IMR-90 (cell line): Measurements from ENCODE around the gene PACSIN2. TPM values are rescaled to one million over a fixed set of nuclear protein-coding genes. Genes with fewer than 3 reads are reported as not detected.

Source experiments
- ATAC-seq: fragments of 200-7000 bp; cut with Tn5 transposase; 2 replicates; pipeline ENCODE4 v1.9.1; 2020; ENCODE audit warnings: low read depth, mild to moderate bottlenecking, moderate library complexity
- BruUV-seq: library from RNA; stranded (reverse); fragments of 400-500 nt; replicated peaks from 2 replicates; lab custom pipeline; 2021; lab: Mats Ljungman, UMichigan
- CTCF ChIA-PET: fragments of 300-600 bp; formaldehyde crosslinking; extraction: SDS; loops from one replicate; lab custom pipeline; 2021; ENCODE audit warnings: antibody characterized with exemption; lab: Yijun Ruan, JAX
- POLR2A ChIA-PET: fragments of 300-600 bp; sonication (Branson Sonifier 250); formaldehyde crosslinking; loops from one replicate; lab custom pipeline; 2022; ENCODE audit warnings: antibody characterized with exemption; ENCODE audit not compliant: unreplicated experiment; lab: Charles Lee
- DNase-seq: peaks from one replicate; pipeline ENCODE4 v3.0.0; 2013
- H2AFZ ChIP-seq: replicated peaks from 2 replicates; pipeline ENCODE3; 2013; ENCODE audit warnings: low read length, mild to moderate bottlenecking; ENCODE audit not compliant: poor library complexity
- H2AK5ac ChIP-seq: 2 replicates; pipeline ENCODE4 v1.6.1; 2013; ENCODE audit warnings: low read depth, low read length, inconsistent platforms
- H2AK9ac ChIP-seq: replicated peaks from 2 replicates; pipeline ENCODE3; 2013; ENCODE audit warnings: mild to moderate bottlenecking, low read depth, low read length, moderate library complexity; ENCODE audit not compliant: poor library complexity
- H2BK120ac ChIP-seq: 2 replicates; pipeline ENCODE4 v1.6.1; 2013; ENCODE audit warnings: low read depth, low read length, inconsistent platforms
- H2BK15ac ChIP-seq: 3 replicates; pipeline ENCODE4 v1.6.1; 2013; ENCODE audit warnings: low read depth, low read length, inconsistent platforms
- H2BK20ac ChIP-seq: 2 replicates; pipeline ENCODE4 v1.6.1; 2013; ENCODE audit warnings: low read depth, mild to moderate bottlenecking, inconsistent platforms, low read length, moderate library complexity
- H2BK5ac ChIP-seq: 2 replicates; pipeline ENCODE4 v1.6.1; 2013; ENCODE audit warnings: mild to moderate bottlenecking, low read depth, low read length, inconsistent platforms; ENCODE audit not compliant: poor library complexity, severe bottlenecking
- H3K14ac ChIP-seq: replicated peaks from 2 replicates; pipeline ENCODE4 v1.6.1; 2013; ENCODE audit warnings: low read depth, low read length, inconsistent platforms
- H3K18ac ChIP-seq: 2 replicates; pipeline ENCODE4 v1.6.1; 2013; ENCODE audit warnings: low read depth, low read length, control low read depth
- H3K23ac ChIP-seq: 2 replicates; pipeline ENCODE4 v1.6.1; 2013; ENCODE audit warnings: low read depth, low read length, inconsistent platforms
- H3K27ac ChIP-seq: 2 replicates; pipeline ENCODE4 v1.5.1; 2013; ENCODE audit warnings: mild to moderate bottlenecking, control low read depth, low read length; ENCODE audit not compliant: insufficient read depth
- H3K27me3 ChIP-seq: 2 replicates; pipeline ENCODE4 v1.6.1; 2013; ENCODE audit warnings: low read length; ENCODE audit not compliant: control insufficient read depth, insufficient read depth
- H3K36me3 ChIP-seq: 2 replicates; pipeline ENCODE4 v1.6.1; 2013; ENCODE audit warnings: low read length, mixed read lengths; ENCODE audit not compliant: control insufficient read depth, insufficient read depth
- H3K4ac ChIP-seq: 2 replicates; pipeline ENCODE4 v1.6.1; 2013; ENCODE audit warnings: low read depth, low read length, inconsistent platforms
- H3K4me1 ChIP-seq: 2 replicates; pipeline ENCODE4 v1.6.1; 2013; ENCODE audit warnings: low read length, mixed read lengths; ENCODE audit not compliant: control insufficient read depth, insufficient read depth
- H3K4me2 ChIP-seq: 2 replicates; pipeline ENCODE4 v1.6.1; 2013; ENCODE audit warnings: low read depth, mild to moderate bottlenecking, control low read depth, low read length, moderate library complexity
- H3K4me3 ChIP-seq: 2 replicates; pipeline ENCODE4 v1.5.1; 2013; ENCODE audit warnings: low read depth, mild to moderate bottlenecking, control low read depth, low read length, moderate library complexity; ENCODE audit not compliant: insufficient read depth
- H3K56ac ChIP-seq: 2 replicates; pipeline ENCODE4 v1.6.1; 2013; ENCODE audit warnings: low read length, inconsistent platforms; ENCODE audit not compliant: insufficient read depth; ENCODE audit errors: extremely low read depth
- H3K79me1 ChIP-seq, 2 experiments: 2 replicates each; pipeline ENCODE4 v1.6.1; 2013; ENCODE audit warnings: low read length in 2 of 2, inconsistent platforms in 1 of 2, low read depth in 1 of 2
- H3K9ac ChIP-seq: 2 replicates; pipeline ENCODE4 v1.6.1; 2013; ENCODE audit warnings: low read depth, low read length, control low read depth
- H3K9me1 ChIP-seq: 2 replicates; pipeline ENCODE4 v1.6.1; 2013; ENCODE audit warnings: low read length, inconsistent platforms; ENCODE audit not compliant: insufficient read depth
- H3K9me3 ChIP-seq: 2 replicates; pipeline ENCODE4 v1.6.1; 2013; ENCODE audit warnings: low read length; ENCODE audit not compliant: control insufficient read depth, insufficient read depth
- H4K20me1 ChIP-seq: 2 replicates; pipeline ENCODE4 v1.6.1; 2013; ENCODE audit warnings: low read length, inconsistent platforms; ENCODE audit not compliant: insufficient read depth
- H4K5ac ChIP-seq: 2 replicates; pipeline ENCODE4 v1.6.1; 2013; ENCODE audit warnings: mild to moderate bottlenecking, low read depth, low read length, control low read depth
- H4K8ac ChIP-seq, 2 experiments: 2 replicates each; pipeline ENCODE4 v1.6.1; 2013; ENCODE audit warnings: low read depth in 2 of 2, low read length in 2 of 2, control low read depth in 1 of 2, inconsistent platforms in 1 of 2
- H4K91ac ChIP-seq: 2 replicates; pipeline ENCODE4 v1.6.1; 2013; ENCODE audit warnings: low read depth, low read length, inconsistent platforms; ENCODE audit not compliant: insufficient read depth
- BHLHE40 ChIP-seq: fragments of 150-350 bp; IDR thresholded peaks from 2 replicates; pipeline ENCODE4 v1.6.1; 2016; ENCODE audit warnings: mild to moderate bottlenecking, low read depth, low read length
- CEBPB ChIP-seq: IDR thresholded peaks from 2 replicates; pipeline ENCODE4 v1.6.1; 2012; ENCODE audit warnings: low read depth, low read length, improper control_type of control experiment
- CHD1 ChIP-seq: IDR thresholded peaks from 2 replicates; pipeline ENCODE4 v1.6.1; 2012; ENCODE audit warnings: low read depth, low read length, improper control_type of control experiment
- CTCF ChIP-seq: conservative IDR thresholded peaks from 2 replicates; pipeline ENCODE4 v1.5.1; 2012; ENCODE audit warnings: mild to moderate bottlenecking, low read depth, low read length, improper control_type of control experiment
- ELK1 ChIP-seq: fragments of 150-350 bp; IDR thresholded peaks from 2 replicates; pipeline ENCODE4 v1.6.1; 2016; ENCODE audit warnings: low read depth, mild to moderate bottlenecking, low read length, moderate library complexity, borderline replicate concordance
- MAFK ChIP-seq: IDR thresholded peaks from 2 replicates; pipeline ENCODE4 v1.6.1; 2012; ENCODE audit warnings: low read depth, low read length, improper control_type of control experiment
- MAZ ChIP-seq: IDR thresholded peaks from 2 replicates; pipeline ENCODE4 v1.6.1; 2012; ENCODE audit warnings: low read depth, mild to moderate bottlenecking, low read length, improper control_type of control experiment, moderate library complexity, borderline replicate concordance
- MXI1 ChIP-seq: IDR thresholded peaks from 2 replicates; pipeline ENCODE4 v1.6.1; 2012; ENCODE audit warnings: low read depth, mild to moderate bottlenecking, low read length, moderate library complexity, borderline replicate concordance
- NFE2L2 ChIP-seq: fragments of 150-350 bp; IDR thresholded peaks from 2 replicates; pipeline ENCODE4 v1.6.1; 2016; ENCODE audit warnings: low read depth, mild to moderate bottlenecking, low read length
- RAD21 ChIP-seq: IDR thresholded peaks from 2 replicates; pipeline ENCODE4 v1.6.1; 2012; ENCODE audit warnings: low read length, improper control_type of control experiment
- RCOR1 ChIP-seq: IDR thresholded peaks from 2 replicates; pipeline ENCODE4 v1.6.1; 2012; ENCODE audit warnings: mild to moderate bottlenecking, low read length, improper control_type of control experiment; ENCODE audit not compliant: insufficient replicate concordance
- RFX5 ChIP-seq: IDR thresholded peaks from 2 replicates; pipeline ENCODE4 v1.8.0; 2012; ENCODE audit warnings: low read depth, mild to moderate bottlenecking, low read length, moderate library complexity
- SMC3 ChIP-seq: fragments of 150-350 bp; IDR thresholded peaks from 2 replicates; pipeline ENCODE4 v1.6.1; 2016; ENCODE audit warnings: low read depth, mild to moderate bottlenecking, antibody characterized with exemption, low read length, moderate library complexity
- WGBS, 2 experiments: methylation state at CpG; one replicate each; pipeline versions ENCODE4 v1.1.5 to v1.1.7; 2013; ENCODE audit warnings: missing lambda C conversion rate in 2 of 2; ENCODE audit not compliant: insufficient read length in 1 of 2; ENCODE audit errors: extremely low coverage in 2 of 2; 5-methylcytosine and 5-hydroxymethylcytosine counted together
- dilution Hi-C: fragments of 300-500 bp; cut with HindIII; formaldehyde crosslinking; loops from one replicate; pipeline ENCODE4 v1.14.3; 2018; ENCODE audit warnings: low sequenced_read_pairs; ENCODE audit not compliant: unreplicated experiment
- in situ Hi-C: fragments of 300-500 bp; cut with MboI; formaldehyde crosslinking; loops from 3 replicates; pipeline ENCODE4 v1.14.3; 2019; ENCODE audit warnings: low sequenced_read_pairs, inconsistent platforms, mixed read lengths
- intact Hi-C: fragments of 100-400 bp; cut with micrococcal nuclease; formaldehyde crosslinking; loops from 2 replicates; pipeline ENCODE4 v1.10.0; 2022
- polyA plus RNA-seq, 3 experiments: library from polyadenylated mRNA; depleted of rRNA; stranded (reverse); fragments of >200 nt; gene quantifications; 2 replicates each; pipeline ENCODE4 v1.2.3, GENCODE V29; 2012; ENCODE audit warnings: low replicate concordance in 1 of 3
- total RNA-seq: library from RNA; depleted of rRNA; stranded (reverse); fragments of >200 nt; gene quantifications from 2 replicates; pipeline ENCODE4 v1.2.3, GENCODE V29; 2012

Gene PACSIN2
- total and polyA plus RNA-seq, 2 of the 4 experiments (the other 2 are of a cell fraction) = 85.0 to 118 TPM

GRCh38 chr22:42881298-42881697 is 133.7 kb downstream of the PACSIN2 start:
- dilution Hi-C loops = no loop called here
- H4K91ac ChIP-seq = no peak overlapping the region
- in situ Hi-C loops = no loop called here
- no peak overlapping the region for H3K14ac ChIP-seq
- no peak overlapping the region for H2BK15ac ChIP-seq
- H4K5ac ChIP-seq = no peak overlapping the region
- H2AK9ac ChIP-seq = no peak overlapping the region
- no peak overlapping the region for H4K8ac ChIP-seq
- CTCF ChIA-PET = interaction anchor here (1.3 kb wide), 1 partner anchor 8 kb away, joined by 4 read pairs; no protein-coding TSS in a partner anchor
- no peak overlapping the region for H2BK5ac ChIP-seq
- H2AK5ac ChIP-seq = no peak overlapping the region
- no TSS peak for BruUV-seq
- peaks cover 7% of the 10 kb centered on the region; the same call in 1 of the 2 replicates for H4K20me1 ChIP-seq
- no peak overlapping the region for H3K4me3 ChIP-seq
- H3K9me3 ChIP-seq = no peaks in the 10 kb centered on the region
- H3K27me3 ChIP-seq = no peaks in the 10 kb centered on the region
- POLR2A ChIA-PET = no interaction called here
- H3K4me1 ChIP-seq = no peaks in the 10 kb centered on the region
- no peak overlapping the region for H2BK20ac ChIP-seq
- peaks cover 9 to 24% of the 10 kb centered on the region in 2 experiments for H3K79me1 ChIP-seq
- no peaks in the 10 kb centered on the region; the same call in 1 of the 2 replicates for H3K9me1 ChIP-seq
- peaks cover 77% of the 10 kb centered on the region for H3K36me3 ChIP-seq
- no peak overlapping the region for H3K56ac ChIP-seq
- no peak for DNase-seq
- no peak for ATAC-seq
- intact Hi-C loops = no loop called here
- no peak overlapping the region for H3K4ac ChIP-seq
- TF ChIP-seq MXI1 (no peak), CEBPB (no peak), RFX5 (no peak), CHD1 (no peak), BHLHE40 (no peak), NFE2L2 (no peak), CTCF (no peak), RCOR1 (no peak), ELK1 (no peak), RAD21 (no peak), MAFK (no peak), MAZ (no peak), SMC3 (no peak)
- H3K18ac ChIP-seq = no peak overlapping the region
- no peak overlapping the region for H3K23ac ChIP-seq
- 94% methylated on average over 7 of the region's 12 CpGs; no CpG with 5 or more reads in 1 of the 2 experiments for WGBS, 2 experiments
- H3K4me2 ChIP-seq = no peak overlapping the region
- H3K9ac ChIP-seq = no peak overlapping the region
- no peak overlapping the region for H2AFZ ChIP-seq
- no peak overlapping the region for H2BK120ac ChIP-seq
- no peak overlapping the region for H3K27ac ChIP-seq
